HepG2 (cell line): ENCODE data around the gene GABRB1. TPM values are rescaled to one million over a fixed set of nuclear protein-coding genes. Genes with fewer than 3 reads are reported as not detected.
A peak's percentile ranks its signal among the peaks of the same experiment; 100 is the strongest.

Experiments used
- ARID5B ChIP-seq: IDR thresholded peaks from 2 replicates; pipeline ENCODE4 v1.4.0; 2020; ENCODE audit warnings: mild to moderate bottlenecking, missing genetic modification reagents
- DNMT3B ChIP-seq: conservative IDR thresholded peaks from 2 replicates; pipeline ENCODE4 v1.6.1; 2016; ENCODE audit warnings: missing biosample characterization, control low read depth
- ETS1 ChIP-seq: sonication (generic); formaldehyde crosslinking; IDR thresholded peaks from 2 replicates; pipeline ENCODE4 v1.4.0; 2020; ENCODE audit warnings: missing genetic modification reagents
- GPBP1L1 ChIP-seq: sonication (generic); formaldehyde crosslinking; IDR thresholded peaks from 2 replicates; pipeline ENCODE4 v1.5.0; 2020; ENCODE audit warnings: mild to moderate bottlenecking, missing genetic modification reagents
- GTF2F1 ChIP-seq: fragments of 150-350 bp; IDR thresholded peaks from 2 replicates; pipeline ENCODE4 v1.6.1; 2014; ENCODE audit warnings: low read length
- HNF4A ChIP-seq: sonication (generic); formaldehyde crosslinking; IDR thresholded peaks from 2 replicates; pipeline ENCODE4 v1.4.0; 2020; ENCODE audit warnings: missing genetic modification reagents
- JUNB ChIP-seq: sonication (generic); formaldehyde crosslinking; IDR thresholded peaks from 2 replicates; pipeline ENCODE4 v1.8.0; 2022; ENCODE audit warnings: missing genetic modification reagents, mild to moderate bottlenecking, borderline replicate concordance
- NFE2L2 ChIP-seq: fragments of 150-350 bp; IDR thresholded peaks from 2 replicates; pipeline ENCODE4 v1.6.1; 2014; ENCODE audit warnings: low read length
- RFXANK ChIP-seq: IDR thresholded peaks from 2 replicates; pipeline ENCODE4 v1.6.1; 2016
- RNF219 ChIP-seq: sonication (generic); formaldehyde crosslinking; IDR thresholded peaks from 2 replicates; pipeline ENCODE4 v1.5.0; 2020; ENCODE audit warnings: mild to moderate bottlenecking, missing genetic modification reagents
- SCMH1 ChIP-seq: sonication (generic); formaldehyde crosslinking; IDR thresholded peaks from 2 replicates; pipeline ENCODE4 v1.9.0; 2021; ENCODE audit warnings: missing genetic modification reagents, mild to moderate bottlenecking, borderline replicate concordance
- SNAPC5 ChIP-seq: sonication (generic); formaldehyde crosslinking; IDR thresholded peaks from 2 replicates; pipeline ENCODE4 v1.8.1; 2023; ENCODE audit warnings: mild to moderate bottlenecking, missing genetic modification reagents, borderline replicate concordance
- TRIM22 ChIP-seq: fragments of 450-650 bp; IDR thresholded peaks from 2 replicates; pipeline ENCODE4 v1.6.1; 2017
- TRIM24 ChIP-seq: sonication (generic); formaldehyde crosslinking; IDR thresholded peaks from 2 replicates; pipeline ENCODE4 v1.8.0; 2022; ENCODE audit warnings: mild to moderate bottlenecking, missing genetic modification reagents
- ZFP82 ChIP-seq: sonication (generic); formaldehyde crosslinking; IDR thresholded peaks from 2 replicates; pipeline ENCODE4 v1.5.1; 2020; ENCODE audit warnings: mild to moderate bottlenecking, missing genetic modification reagents, borderline replicate concordance
- ZNF382 ChIP-seq: sonication (generic); formaldehyde crosslinking; IDR thresholded peaks from 2 replicates; pipeline ENCODE4 v1.5.0; 2020; ENCODE audit warnings: missing genetic modification reagents, mild to moderate bottlenecking, borderline replicate concordance
- ZNF546 ChIP-seq: sonication (generic); formaldehyde crosslinking; conservative IDR thresholded peaks from 2 replicates; pipeline ENCODE4 v1.8.1; 2023; ENCODE audit warnings: mild to moderate bottlenecking, missing genetic modification reagents
- ZNF660 ChIP-seq: sonication (generic); formaldehyde crosslinking; IDR thresholded peaks from 2 replicates; pipeline ENCODE4 v1.5.1; 2020; ENCODE audit warnings: mild to moderate bottlenecking, low read depth, missing genetic modification reagents, borderline replicate concordance
- ZNF883 ChIP-seq: sonication (generic); formaldehyde crosslinking; IDR thresholded peaks from 2 replicates; pipeline ENCODE4 v1.5.1; 2020; ENCODE audit warnings: mild to moderate bottlenecking, missing genetic modification reagents; ENCODE audit errors: not compliant biosample characterization
- ZSCAN9 ChIP-seq: IDR thresholded peaks from 2 replicates; pipeline ENCODE4 v1.6.1; 2016; ENCODE audit warnings: borderline replicate concordance
- polyA plus RNA-seq, 8 experiments: library from polyadenylated mRNA; depleted of rRNA in 3 of 8; stranded (reverse) in 7 of 8; unstranded in 1 of 8; fragments of >200 nt; fragmentation: Illumina TruSeq in 4 of 8; extraction: Trizol in 4 of 8; gene quantifications; 2 replicates each; pipeline versions ENCODE4 v1.2.1 to v1.2.3, GENCODE V29; 2011 to 2016; ENCODE audit warnings: low read depth in 4 of 8, missing spikeins in 1 of 8, mixed read lengths in 1 of 8; ENCODE audit not compliant: insufficient read depth in 1 of 8
- total RNA-seq, 5 experiments: library from RNA; depleted of rRNA; stranded (reverse); fragments of >200 nt; fragmentation: Illumina TruSeq; extraction: Trizol; gene quantifications; 2 replicates each; pipeline ENCODE4 v1.2.3, GENCODE V29; 2016; ENCODE audit warnings: low read depth in 1 of 5

Gene GABRB1
- total and polyA plus RNA-seq, 2 of the 13 experiments (the other 11 are each of a cell fraction or from before 2014, with no cell fraction given): not detected

- TF ChIP-seq ARID5B (CRISPR knock-in tag) (peak; percentile 71), GTF2F1 (no peak), TRIM22 (no peak), RFXANK (CRISPR knock-in tag) (no peak), RNF219 (CRISPR knock-in tag) (no peak), HNF4A (no peak), ETS1 (no peak), ZNF382 (CRISPR knock-in tag) (no peak), SCMH1 (CRISPR knock-in tag) (no peak), ZSCAN9 (CRISPR knock-in tag) (0 out of 2 replicates have a peak, but pooled peaks have one; percentile 10), SNAPC5 (CRISPR knock-in tag) (no peak), ZFP82 (no peak), ZNF546 (no peak; the same call in 1 of the 2 replicates), TRIM24 (CRISPR knock-in tag) (no peak), JUNB (CRISPR knock-in tag) (no peak), ZNF883 (CRISPR knock-in tag) (peak; percentile 24), DNMT3B (CRISPR knock-in tag) (no peak), NFE2L2 (no peak), ZNF660 (CRISPR knock-in tag) (no peak), GPBP1L1 (CRISPR knock-in tag) (no peak)
These were observed 432.0 kb downstream of the GABRB1 start, which contains the start of gene COMMD8 (continued) for GRCh38 chr4:47463235-47463956.
